Skeletal muscle satellite cell (primary cell): ENCODE data around the gene PPFIBP1.
"Not testable (repeated sequence)": the region's sequence is repeated elsewhere in the genome, so short reads cannot be mapped to it uniquely, and the experiment has no call there.

Experiments used
- H3K27me3 ChIP-seq: 2 replicates; pipeline ENCODE4 v1.7.0; 2013; ENCODE audit warnings: low read length; ENCODE audit not compliant: control insufficient read depth, insufficient read depth
- H3K36me3 ChIP-seq: 2 replicates; pipeline ENCODE4 v1.7.0; 2013; ENCODE audit warnings: mild to moderate bottlenecking, control low read depth, low read length; ENCODE audit not compliant: insufficient read depth
- H3K4me1 ChIP-seq: 2 replicates; pipeline ENCODE4 v1.7.0; 2013; ENCODE audit warnings: low read length; ENCODE audit not compliant: control insufficient read depth, insufficient read depth
- H3K4me2 ChIP-seq: 2 replicates; pipeline ENCODE4 v1.7.0; 2013; ENCODE audit warnings: mild to moderate bottlenecking, low read length
- H3K4me3 ChIP-seq: 2 replicates; pipeline ENCODE4 v1.7.0; 2013; ENCODE audit warnings: low read length
- H3K9ac ChIP-seq: 2 replicates; pipeline ENCODE4 v1.7.0; 2013; ENCODE audit warnings: mild to moderate bottlenecking, low read depth, low read length, moderate library complexity
- H3K9me3 ChIP-seq: replicated peaks from 2 replicates; pipeline ENCODE4 v1.7.0; 2013; ENCODE audit warnings: mild to moderate bottlenecking, control low read depth, low read length

Gene PPFIBP1

DNA sequence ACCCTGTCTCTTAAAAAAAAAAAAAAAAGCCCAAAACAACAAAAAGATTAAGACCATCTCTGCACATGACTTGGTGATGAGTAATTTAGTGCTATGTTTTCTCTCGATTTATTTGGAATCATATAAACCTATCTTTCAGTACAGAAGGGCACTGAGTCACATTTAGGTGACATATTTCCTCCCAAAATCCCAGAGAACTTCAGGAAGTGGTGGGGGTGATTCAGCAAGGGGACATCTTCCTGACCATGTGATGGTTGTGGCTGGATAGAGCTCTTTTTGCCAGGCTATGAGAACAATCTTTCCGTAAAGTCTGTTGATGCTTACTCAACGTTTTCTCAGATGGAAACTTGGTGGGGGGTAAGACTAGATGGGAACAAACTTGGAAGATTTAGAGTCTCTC is 50.0 kb downstream of the PPFIBP1 start:
- Histone ChIP-seq H3K4me2 (peak overlapping the region; percentile 43), H3K4me3 (no peak overlapping the region), H3K9me3 (no peaks in the 10 kb centered on the region), H3K36me3 (peaks cover 2% of the 10 kb centered on the region), H3K4me1 (peaks cover 75% of the 10 kb centered on the region), H3K9ac (peak overlapping the region; percentile 81), H3K27me3 (no peaks in the 10 kb centered on the region)

DNA sequence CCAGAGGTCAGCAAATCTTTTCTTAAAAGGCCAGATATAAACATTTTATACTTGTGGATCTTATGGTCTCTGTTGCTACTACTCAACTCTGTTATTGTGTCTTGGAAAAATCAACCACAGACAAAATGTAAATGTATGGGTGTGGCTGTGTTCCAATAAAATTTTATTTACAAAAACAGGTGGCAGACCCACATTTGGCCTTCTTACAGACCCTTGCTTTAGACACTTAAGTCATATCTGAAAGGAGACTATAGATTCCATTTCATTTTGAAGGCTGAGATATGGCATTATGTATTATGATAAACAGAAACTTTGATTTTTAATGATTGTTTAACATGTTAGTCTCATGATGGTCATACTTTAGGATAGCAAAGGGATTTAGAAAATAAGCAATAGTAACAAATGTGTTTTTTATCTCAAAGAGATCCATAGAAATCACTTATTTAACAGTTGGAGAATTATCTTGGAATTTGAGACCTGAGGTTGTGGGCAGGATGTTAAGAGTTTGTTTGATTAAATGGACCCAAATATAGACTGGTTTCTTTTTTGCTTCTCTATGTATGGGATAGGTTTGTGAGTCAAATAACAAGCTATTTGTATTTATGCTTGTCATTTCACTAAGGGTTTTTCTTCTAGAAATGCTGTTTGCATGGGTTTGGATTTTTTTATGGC is 51.2 kb downstream of the PPFIBP1 start:
- no peaks in the 10 kb centered on the region for H3K9me3 ChIP-seq
- H3K36me3 ChIP-seq, result peaks cover 8% of the 10 kb centered on the region
- H3K4me1 ChIP-seq, result peaks cover 71% of the 10 kb centered on the region
- no peaks in the 10 kb centered on the region for H3K27me3 ChIP-seq
- H3K4me2 ChIP-seq, result peak overlapping the region; percentile 43
- peak overlapping the region; percentile 3 for H3K4me3 ChIP-seq
- H3K9ac ChIP-seq, result peak overlapping the region; percentile 81

DNA sequence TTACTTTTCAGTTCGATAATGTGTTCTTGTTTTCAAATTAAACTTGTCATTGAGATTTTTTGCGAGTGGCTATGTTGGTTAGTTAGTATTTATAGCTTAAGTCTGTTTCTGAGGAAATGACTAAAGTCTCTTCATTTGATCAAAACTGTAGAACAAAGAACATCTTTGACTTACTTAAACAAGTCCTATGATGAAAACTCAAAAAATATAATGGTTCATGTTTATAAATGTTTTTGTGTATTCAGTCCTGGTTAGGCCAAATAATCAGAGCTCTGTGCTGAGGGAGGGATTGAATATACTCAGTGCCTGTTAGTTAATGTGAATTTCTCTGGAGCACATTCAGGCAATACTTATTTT is 51.7 kb downstream of the PPFIBP1 start:
- Histone ChIP-seq H3K4me2 (peak overlapping the region; percentile 43), H3K4me3 (peak overlapping the region; percentile 1), H3K4me1 (peaks cover 71% of the 10 kb centered on the region), H3K27me3 (no peaks in the 10 kb centered on the region), H3K9ac (peak overlapping the region; percentile 81), H3K36me3 (peaks cover 8% of the 10 kb centered on the region), H3K9me3 (no peaks in the 10 kb centered on the region)

DNA sequence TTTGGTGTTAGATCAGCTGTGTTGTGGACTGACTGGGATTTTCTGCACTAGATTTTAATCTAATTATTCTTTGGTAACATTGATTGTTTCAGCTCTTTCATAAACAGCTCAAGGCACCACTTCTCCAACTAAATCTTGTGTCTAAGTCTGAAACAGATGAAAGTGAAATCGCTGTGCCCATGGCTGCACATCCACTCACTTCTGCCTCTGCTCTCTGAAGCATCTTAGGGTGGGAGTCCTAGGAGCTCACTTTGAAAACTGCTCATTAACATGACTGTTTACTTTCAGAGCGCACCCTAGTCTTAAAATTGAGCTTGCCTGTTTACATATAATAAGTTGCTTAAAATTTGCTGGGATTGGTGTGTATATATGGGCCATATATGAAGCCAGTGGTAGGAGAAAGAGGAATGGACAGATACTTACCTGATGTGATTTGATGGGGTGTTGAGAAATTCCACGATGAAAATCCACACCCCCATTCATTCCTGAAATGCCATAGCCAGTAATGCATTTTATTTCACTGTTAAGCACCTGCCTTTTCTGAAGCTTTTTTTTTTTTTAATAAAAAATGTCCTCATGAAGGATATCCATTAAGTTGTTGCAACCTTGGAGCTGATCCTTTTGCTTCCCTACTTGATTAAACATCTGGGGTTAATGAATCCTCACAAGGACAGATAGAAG is 52.8 kb downstream of the PPFIBP1 start:
- Histone ChIP-seq H3K4me1 (peaks cover 62% of the 10 kb centered on the region), H3K4me3 (no peak overlapping the region), H3K36me3 (peaks cover 13% of the 10 kb centered on the region), H3K27me3 (no peaks in the 10 kb centered on the region), H3K4me2 (no peak overlapping the region), H3K9ac (peak overlapping the region; percentile 3), H3K9me3 (no peaks in the 10 kb centered on the region)

DNA sequence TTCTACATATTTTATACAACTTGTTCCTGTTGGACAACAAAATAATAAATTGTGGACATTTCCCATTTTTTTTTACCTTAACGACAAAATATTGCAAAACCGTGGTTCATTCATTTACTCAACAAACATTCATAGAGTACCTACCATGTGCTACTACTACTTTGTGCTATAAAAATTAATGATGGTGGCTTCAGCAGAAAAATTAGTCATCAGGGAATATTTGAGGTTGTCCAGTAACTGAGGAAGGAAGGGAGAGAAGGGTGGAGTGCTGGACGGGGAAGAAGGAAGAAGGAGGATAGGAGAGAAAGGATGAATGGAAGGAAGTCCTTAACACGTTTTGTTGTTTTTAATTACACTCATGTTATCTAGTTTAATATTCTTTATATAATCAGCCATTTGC is 53.7 kb downstream of the PPFIBP1 start:
- Histone ChIP-seq H3K9me3 (no peaks in the 10 kb centered on the region), H3K4me2 (no peak overlapping the region), H3K9ac (peak overlapping the region; percentile 3), H3K27me3 (no peaks in the 10 kb centered on the region), H3K4me3 (no peak overlapping the region), H3K36me3 (peaks cover 13% of the 10 kb centered on the region), H3K4me1 (peaks cover 62% of the 10 kb centered on the region)

DNA sequence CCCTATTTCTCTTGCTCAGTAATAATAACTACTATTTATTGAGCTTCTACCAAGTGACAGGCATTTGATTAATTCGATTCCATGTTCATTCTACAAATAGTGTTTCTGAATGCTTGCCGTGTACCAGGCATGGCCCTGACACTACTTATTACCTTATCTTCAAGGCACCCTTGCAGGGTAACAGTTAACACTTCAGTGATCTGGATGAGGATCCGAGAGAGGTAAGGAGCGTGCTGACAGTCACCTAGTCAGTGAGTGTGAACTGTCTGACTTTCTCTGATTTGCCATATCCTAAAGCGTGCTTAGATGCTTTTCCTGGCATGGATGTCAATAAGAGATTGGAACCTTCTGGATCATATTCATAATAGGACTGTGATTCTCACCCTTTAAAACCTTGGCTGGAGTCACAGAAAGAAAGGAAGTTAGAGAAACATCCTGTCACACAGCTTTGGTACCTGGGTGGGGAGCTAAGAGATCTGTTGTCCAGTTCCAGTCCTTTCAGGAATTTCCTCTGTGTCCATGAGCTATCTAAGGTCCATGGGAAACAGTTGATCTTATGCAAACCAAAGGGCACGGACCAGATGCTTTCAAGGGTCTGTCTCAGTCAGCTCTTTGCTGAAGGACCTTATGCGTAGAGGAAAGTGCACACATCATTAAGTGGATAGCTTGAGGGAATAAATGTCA is 54.8 kb downstream of the PPFIBP1 start:
- Histone ChIP-seq H3K4me3 (no peak overlapping the region), H3K36me3 (peaks cover 13% of the 10 kb centered on the region), H3K27me3 (no peaks in the 10 kb centered on the region), H3K9ac (no peak overlapping the region), H3K4me2 (no peak overlapping the region), H3K4me1 (peaks cover 62% of the 10 kb centered on the region), H3K9me3 (no peaks in the 10 kb centered on the region)

DNA sequence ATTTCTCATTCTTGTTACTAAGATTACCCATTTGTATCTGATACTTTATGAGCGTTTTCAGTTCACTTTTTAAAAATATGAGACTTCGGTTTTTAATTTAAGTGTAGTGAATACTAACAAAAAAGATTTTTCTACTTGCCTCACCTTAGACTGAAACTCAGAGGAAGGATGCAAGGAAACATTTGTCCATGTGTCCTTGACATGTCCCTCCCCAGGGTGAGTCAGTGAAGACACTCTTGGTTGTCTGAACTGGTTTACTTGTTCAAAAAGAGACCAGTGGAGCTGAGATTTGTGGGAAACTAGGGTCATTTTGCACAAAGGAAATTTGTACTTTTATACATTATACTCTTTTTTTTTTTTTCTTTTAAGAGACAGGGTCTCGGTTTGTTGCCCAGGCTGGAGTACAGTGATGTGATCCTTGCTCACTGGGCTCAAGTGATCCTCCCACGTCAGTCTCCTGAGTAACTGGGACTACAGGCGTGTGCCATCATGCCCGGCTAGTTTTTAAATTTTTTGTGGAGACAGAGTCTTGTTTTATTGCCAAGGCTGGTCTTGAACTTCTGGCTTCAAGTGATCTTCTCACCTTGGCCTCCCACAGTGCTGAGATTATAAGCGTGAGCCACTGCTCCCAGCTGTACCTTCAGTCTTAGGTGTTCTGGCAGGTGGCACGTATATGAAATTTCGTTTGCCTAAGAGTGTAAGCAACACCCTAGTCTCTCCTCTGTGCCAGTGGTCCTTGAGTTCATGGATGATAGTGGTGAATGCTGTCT is 56.7 kb downstream of the PPFIBP1 start:
- no peak overlapping the region for H3K4me2 ChIP-seq
- peaks cover 46% of the 10 kb centered on the region for H3K4me1 ChIP-seq
- H3K27me3 ChIP-seq, result no peaks in the 10 kb centered on the region
- H3K36me3 ChIP-seq, result peaks cover 23% of the 10 kb centered on the region
- H3K9me3 ChIP-seq, result no peaks in the 10 kb centered on the region
- H3K9ac ChIP-seq, result no peak overlapping the region
- no peak overlapping the region for H3K4me3 ChIP-seq

DNA sequence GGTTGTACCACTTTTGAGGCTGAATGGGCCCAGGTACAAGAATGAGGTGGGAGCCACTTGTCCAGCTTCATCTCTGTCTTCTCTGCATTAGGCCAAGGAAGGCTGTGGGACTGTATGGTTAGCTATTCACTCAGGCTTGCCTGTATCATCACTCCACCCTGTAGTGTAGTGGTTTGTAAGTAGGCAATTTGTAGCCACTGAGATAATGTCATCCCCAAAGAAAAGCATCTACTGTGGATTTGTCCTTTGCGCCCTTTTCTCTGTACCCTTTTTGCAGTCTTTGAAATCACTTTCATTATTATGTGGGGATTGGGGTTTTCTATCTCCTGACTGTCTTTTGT is 57.3 kb downstream of the PPFIBP1 start:
- H3K4me2 ChIP-seq, H3K9ac ChIP-seq, H3K27me3 ChIP-seq, H3K9me3 ChIP-seq, H3K4me3 ChIP-seq: not testable (repeated sequence)
- H3K4me1 ChIP-seq, result peaks cover 40% of the 10 kb centered on the region
- peaks cover 23% of the 10 kb centered on the region for H3K36me3 ChIP-seq

DNA sequence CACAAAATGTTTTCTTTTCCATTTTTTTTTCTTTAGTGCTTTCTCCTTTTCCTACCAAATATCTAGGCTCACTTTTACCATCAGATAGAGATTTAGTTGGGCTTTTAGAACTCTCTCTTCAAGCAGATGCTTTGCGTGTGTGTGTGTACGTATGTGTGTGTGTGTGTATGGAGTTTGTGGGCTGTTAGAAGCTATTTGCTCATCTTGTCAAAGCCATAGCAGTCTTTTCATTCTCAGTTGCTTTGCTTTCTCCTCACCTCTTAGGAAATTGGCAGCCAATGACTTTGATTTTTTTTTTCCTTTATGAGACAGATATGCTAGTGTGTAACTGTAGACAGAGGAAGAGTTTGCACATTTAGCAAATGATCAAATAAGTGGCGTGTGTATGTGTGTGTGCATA is 57.8 kb downstream of the PPFIBP1 start:
- H3K4me1 ChIP-seq, result peaks cover 35% of the 10 kb centered on the region

DNA sequence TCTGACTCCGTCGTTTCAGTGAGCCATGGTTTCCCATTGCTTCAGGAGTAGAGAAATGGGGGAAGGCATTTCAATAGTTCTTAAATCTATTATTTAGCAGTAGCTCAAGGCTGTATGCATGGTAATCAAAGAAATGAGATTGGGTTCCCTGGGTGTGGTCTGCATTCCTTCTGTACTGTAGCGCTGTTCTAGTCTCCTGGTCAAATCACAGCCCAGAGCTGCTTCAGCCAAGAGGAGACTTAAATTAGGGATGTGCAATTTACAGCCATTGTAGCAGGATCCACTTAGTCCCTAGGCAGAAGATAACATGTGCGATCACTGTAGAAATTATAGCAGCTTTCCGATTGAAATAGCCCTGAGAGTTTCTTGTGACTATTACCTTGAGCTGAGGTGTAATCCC is 58.4 kb downstream of the PPFIBP1 start:
- H3K9ac ChIP-seq, H3K4me3 ChIP-seq, H3K9me3 ChIP-seq, H3K27me3 ChIP-seq: not testable (repeated sequence)
- peaks cover 23% of the 10 kb centered on the region for H3K36me3 ChIP-seq
- peaks cover 29% of the 10 kb centered on the region for H3K4me1 ChIP-seq
- H3K4me2 ChIP-seq, result peak overlapping the region; percentile 16

More for the DNA sequence above, 57.8 kb downstream of the PPFIBP1 start:
- H3K36me3 ChIP-seq, result peaks cover 23% of the 10 kb centered on the region
- not testable (repeated sequence) for H3K4me2 ChIP-seq, H3K4me3 ChIP-seq, H3K9me3 ChIP-seq, H3K9ac ChIP-seq, H3K27me3 ChIP-seq

DNA sequence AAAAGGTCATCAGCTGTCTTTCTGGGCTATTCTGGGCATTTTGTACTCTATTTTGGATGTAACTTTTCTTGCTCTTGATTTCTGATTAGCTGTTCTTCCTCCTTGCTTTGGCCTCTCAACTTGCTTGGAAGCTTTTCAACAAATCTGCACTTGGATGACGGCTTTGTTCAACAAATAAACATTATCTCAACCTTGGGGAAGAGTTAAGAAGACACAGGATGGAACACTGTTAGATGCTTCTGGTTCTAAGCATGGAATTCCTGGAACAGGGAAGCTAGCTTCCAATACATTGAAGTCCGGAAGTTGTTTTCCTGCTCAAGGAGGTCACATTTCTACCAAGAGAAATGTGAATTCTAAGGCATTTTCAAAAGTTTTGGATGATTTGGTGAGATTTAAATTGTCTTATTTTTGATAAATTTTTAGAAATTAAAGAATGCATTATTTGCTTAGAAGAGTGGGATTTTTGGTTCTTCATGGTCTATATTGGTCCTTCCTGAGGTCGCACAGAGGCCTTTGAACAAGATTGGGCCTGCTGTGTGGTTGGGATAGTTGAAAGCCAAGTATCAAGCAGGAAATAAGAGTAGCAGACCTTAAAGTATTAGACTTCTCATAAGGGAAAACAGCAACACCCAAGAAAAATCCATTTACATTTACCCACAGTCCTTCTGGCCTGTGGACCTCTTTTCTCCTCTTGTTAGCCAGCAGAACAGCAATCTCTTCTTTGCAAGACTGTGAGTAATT is 59.2 kb downstream of the PPFIBP1 start:
- Histone ChIP-seq H3K4me2 (peak overlapping the region; percentile 16), H3K27me3 (no peaks in the 10 kb centered on the region), H3K4me3 (no peak overlapping the region), H3K4me1 (peaks cover 21% of the 10 kb centered on the region), H3K9ac (no peak overlapping the region), H3K9me3 (no peaks in the 10 kb centered on the region), H3K36me3 (peaks cover 23% of the 10 kb centered on the region)
